Skeletal muscle cell (primary cell): Measurements from ENCODE around the gene MSH4.
"Not testable (repeated sequence)": the region's sequence is repeated elsewhere in the genome, so short reads cannot be mapped to it uniquely, and the experiment has no call there.

Experiments
- DNase-seq: peaks from one replicate; pipeline ENCODE4 v3.0.0-alpha.2; 2010; ENCODE audit warnings: low read depth
- H3K4me3 ChIP-seq: 2 replicates; pipeline ENCODE4 v1.5.1; 2011; ENCODE audit warnings: low read depth, mild to moderate bottlenecking, control low read depth, low read length, moderate library complexity

MSH4 gene

GRCh38 chr1:75792091-75792490 lies 4.6 kb upstream of the MSH4 start:
- no peak overlapping the region for H3K4me3 ChIP-seq
- DNase-seq, result no peak

GRCh38 chr1:75794382-75794781 lies 2.3 kb upstream of the MSH4 start:
- no peak overlapping the region for H3K4me3 ChIP-seq
- no peak for DNase-seq

GRCh38 chr1:75795703-75796193 lies 934 bp upstream of the MSH4 start:
- H3K4me3 ChIP-seq, result no peak overlapping the region
- DNase-seq, result no peak

GRCh38 chr1:75797273-75797588 lies 549 bp downstream of the MSH4 start:
- no peak for DNase-seq
- no peak overlapping the region for H3K4me3 ChIP-seq

- DNase-seq, result no peak
- no peak overlapping the region for H3K4me3 ChIP-seq
Measured at GRCh38 chr1:75797606-75798216, 1.0 kb downstream of the MSH4 start.

GRCh38 chr1:75801480-75801879 lies 4.8 kb downstream of the MSH4 start:
- not testable (repeated sequence) for H3K4me3 ChIP-seq, DNase-seq

- H3K4me3 ChIP-seq, result no peak overlapping the region
- DNase-seq, result no peak
Measured at GRCh38 chr1:75808921-75809320, 12.2 kb downstream of the MSH4 start.

- H3K4me3 ChIP-seq, result not testable (repeated sequence)
Measured at GRCh38 chr1:75810113-75810512, 13.4 kb downstream of the MSH4 start.

GRCh38 chr1:75811211-75811981 lies 14.7 kb downstream of the MSH4 start:
- peak; percentile 5 for DNase-seq
- no peak overlapping the region for H3K4me3 ChIP-seq

More at GRCh38 chr1:75810113-75810512, 13.4 kb downstream of the MSH4 start:
- not testable (repeated sequence) for DNase-seq

- H3K4me3 ChIP-seq, result no peak overlapping the region
- no peak for DNase-seq
Measured at GRCh38 chr1:75812065-75812464, 15.4 kb downstream of the MSH4 start.

- DNase-seq, H3K4me3 ChIP-seq: not testable (repeated sequence)
Measured at GRCh38 chr1:75823596-75823995, 26.9 kb downstream of the MSH4 start.

- H3K4me3 ChIP-seq, result no peak overlapping the region
- no peak for DNase-seq
Measured at GRCh38 chr1:75836528-75837100, 39.9 kb downstream of the MSH4 start.

- DNase-seq, result no peak
Measured at GRCh38 chr1:75838079-75838478, 41.4 kb downstream of the MSH4 start.

GRCh38 chr1:75841421-75841820 lies 44.7 kb downstream of the MSH4 start:
- DNase-seq, result no peak
- no peak overlapping the region for H3K4me3 ChIP-seq

More at GRCh38 chr1:75838079-75838478, 41.4 kb downstream of the MSH4 start:
- no peak overlapping the region for H3K4me3 ChIP-seq

- DNase-seq, result no peak
- H3K4me3 ChIP-seq, result no peak overlapping the region
Measured at GRCh38 chr1:75845576-75845975, 48.9 kb downstream of the MSH4 start.

GRCh38 chr1:75855010-75855409 lies 58.3 kb downstream of the MSH4 start:
- no peak overlapping the region for H3K4me3 ChIP-seq
- peak; percentile 0 for DNase-seq

- DNase-seq, result no peak
- H3K4me3 ChIP-seq, result no peak overlapping the region
Measured at GRCh38 chr1:75855734-75856133, 59.1 kb downstream of the MSH4 start.

GRCh38 chr1:75861831-75862230 lies 65.1 kb downstream of the MSH4 start:
- no peak for DNase-seq

GRCh38 chr1:75870951-75871350 lies 74.3 kb downstream of the MSH4 start:
- DNase-seq, result no peak
- H3K4me3 ChIP-seq, result no peak overlapping the region

More at GRCh38 chr1:75861831-75862230, 65.1 kb downstream of the MSH4 start:
- no peak overlapping the region for H3K4me3 ChIP-seq

GRCh38 chr1:75879985-75880384 lies 83.3 kb downstream of the MSH4 start:
- DNase-seq, result no peak
- H3K4me3 ChIP-seq, result no peak overlapping the region

- H3K4me3 ChIP-seq, result no peak overlapping the region
- DNase-seq, result no peak
Measured at GRCh38 chr1:75884437-75884836, 87.8 kb downstream of the MSH4 start.
